HG02759 (cell line): ENCODE results near the gene BPIFB2.
"Not testable (repeated sequence)": the region's sequence is repeated elsewhere in the genome, so short reads cannot be mapped to it uniquely, and the experiment has no call there.

Experiments
- ATAC-seq: cut with Tn5 transposase; IDR thresholded peaks from one replicate; pipeline ENCODE4 v1.9.1; 2021; ENCODE audit warnings: mild to moderate bottlenecking, moderate library complexity; ENCODE audit not compliant: unreplicated experiment

Gene BPIFB2, protein sequence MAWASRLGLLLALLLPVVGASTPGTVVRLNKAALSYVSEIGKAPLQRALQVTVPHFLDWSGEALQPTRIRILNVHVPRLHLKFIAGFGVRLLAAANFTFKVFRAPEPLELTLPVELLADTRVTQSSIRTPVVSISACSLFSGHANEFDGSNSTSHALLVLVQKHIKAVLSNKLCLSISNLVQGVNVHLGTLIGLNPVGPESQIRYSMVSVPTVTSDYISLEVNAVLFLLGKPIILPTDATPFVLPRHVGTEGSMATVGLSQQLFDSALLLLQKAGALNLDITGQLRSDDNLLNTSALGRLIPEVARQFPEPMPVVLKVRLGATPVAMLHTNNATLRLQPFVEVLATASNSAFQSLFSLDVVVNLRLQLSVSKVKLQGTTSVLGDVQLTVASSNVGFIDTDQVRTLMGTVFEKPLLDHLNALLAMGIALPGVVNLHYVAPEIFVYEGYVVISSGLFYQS

DNA sequence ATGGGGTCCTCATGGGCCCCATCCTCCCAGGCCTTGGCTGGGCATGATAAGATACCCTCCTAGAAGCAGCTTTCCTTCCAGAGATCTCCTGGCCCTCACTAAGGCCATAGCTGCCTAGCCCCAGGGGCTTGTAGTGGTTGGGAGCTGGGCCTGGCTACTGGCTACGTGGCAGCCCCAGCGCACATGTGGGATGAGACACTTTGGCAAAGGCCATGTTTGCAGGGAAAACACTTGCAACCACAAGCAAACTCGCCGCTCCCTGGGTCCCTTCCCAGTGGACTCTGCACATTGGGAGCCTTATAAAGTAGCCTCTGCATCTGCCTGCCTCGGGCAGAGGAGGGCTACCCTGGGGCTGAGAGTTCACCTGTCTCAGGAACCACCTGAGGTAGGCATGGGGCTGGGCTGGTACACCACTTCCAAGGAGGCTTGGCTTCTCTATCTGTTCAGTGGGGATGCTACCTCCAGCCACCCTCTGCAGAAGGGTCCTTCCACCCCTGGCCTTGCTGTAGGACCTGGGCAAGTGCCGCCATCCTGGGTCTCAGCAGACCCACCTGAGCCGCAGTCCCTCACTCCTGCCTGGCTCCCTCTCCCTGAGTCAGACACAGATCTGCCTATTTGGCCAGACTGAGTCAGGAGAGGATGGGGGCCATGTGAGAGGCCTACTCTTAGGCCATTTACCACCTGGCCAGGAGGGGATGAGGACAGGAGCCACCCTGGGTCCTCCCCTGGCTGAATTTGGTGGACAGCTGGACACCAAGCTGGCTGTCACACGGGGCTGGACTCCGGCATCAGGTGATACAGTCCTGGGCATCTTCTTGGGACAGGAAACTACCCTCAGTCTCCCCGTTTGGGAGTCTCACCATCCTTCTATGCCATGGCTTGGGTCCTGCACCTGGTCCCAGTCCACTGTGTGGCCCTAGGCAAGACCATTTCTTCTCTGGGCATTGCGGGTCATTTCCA lies at the start of gene BPIFB2:
Gene BPIFB2, plus strand, starts transcription at position 329 of the 960 bp plus-strand sequence. CDS start 871 bp downstream, outside the sequence.
- no peak for ATAC-seq

DNA sequence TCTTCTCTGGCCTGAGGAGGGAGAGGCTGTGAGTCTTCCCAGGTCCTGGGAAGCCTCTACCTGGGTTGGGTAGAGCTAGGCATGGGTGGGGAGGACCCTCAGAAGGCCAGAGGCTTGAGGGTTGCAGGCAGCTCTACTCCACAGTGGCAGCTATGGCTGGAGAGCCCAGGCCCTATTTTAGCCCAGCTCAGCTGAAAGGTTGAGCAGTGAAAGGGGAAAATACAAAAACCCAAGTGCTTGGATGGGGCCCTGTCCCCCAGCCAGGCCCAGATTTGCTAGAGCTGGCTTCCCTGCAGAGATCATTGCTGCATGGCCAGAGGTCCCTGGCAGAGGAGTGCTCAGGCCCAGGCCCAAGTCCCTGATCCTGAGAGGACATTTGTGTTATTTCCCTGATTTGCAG lies 48.9 kb upstream of the BPIFB2 start:
- no peak for ATAC-seq

DNA sequence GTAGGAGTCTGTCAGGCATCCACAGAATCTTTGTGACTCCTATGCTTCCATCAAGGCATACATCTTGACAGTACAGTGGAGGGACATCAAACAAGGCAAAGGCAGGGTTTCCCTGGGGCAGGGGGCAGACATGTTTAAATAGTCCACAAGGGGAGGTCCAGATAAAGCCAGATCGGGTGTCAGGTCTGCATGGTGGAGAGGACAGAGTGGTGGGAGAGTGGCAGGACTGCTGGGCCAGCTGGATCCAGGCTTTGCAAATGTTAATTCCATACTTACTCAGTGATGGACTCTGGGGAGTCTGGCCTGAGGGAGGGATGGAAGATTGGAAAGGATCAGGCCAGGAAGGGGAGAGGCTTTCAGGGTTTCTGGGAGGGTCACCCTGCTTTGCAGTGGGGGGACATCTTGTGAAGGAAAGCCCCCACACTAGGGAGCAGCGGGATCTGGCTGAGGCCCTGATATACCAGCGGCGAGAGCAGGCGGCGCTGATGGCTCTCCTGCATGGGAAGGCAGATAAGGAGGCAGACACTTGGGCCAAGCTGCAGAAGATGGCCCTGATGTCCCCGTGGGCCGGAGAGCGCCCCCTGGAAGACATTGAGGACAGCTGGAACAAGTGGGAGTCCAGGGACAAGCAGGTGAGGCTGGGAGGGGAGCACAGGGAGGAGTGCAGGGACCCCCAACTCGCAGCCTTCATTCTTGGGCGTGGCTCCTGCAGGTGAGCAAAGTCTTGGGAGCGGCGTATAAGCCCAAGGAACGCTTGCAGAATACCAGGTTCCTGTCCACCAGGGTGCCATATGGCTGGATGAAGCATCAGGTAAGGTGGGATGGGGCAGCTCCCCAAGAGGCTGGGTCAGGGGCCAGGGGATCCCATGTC lies 47.9 kb upstream of the BPIFB2 start:
- no peak for ATAC-seq

DNA sequence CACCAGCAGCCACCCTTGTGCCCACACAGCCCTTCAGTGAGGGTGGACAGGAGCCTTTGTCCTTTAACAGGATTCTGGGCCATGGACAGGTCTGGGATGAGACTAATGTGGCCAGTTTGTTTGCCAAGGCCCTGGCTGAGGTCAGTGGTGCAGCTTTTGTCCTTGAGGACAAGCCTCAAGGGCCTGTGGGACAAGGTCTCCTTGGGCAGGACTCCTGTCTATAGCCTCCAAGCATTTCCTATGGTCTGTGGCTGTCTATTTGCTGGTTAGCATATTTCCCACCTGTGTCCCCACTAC lies 47.3 kb upstream of the BPIFB2 start:
- no peak for ATAC-seq

DNA sequence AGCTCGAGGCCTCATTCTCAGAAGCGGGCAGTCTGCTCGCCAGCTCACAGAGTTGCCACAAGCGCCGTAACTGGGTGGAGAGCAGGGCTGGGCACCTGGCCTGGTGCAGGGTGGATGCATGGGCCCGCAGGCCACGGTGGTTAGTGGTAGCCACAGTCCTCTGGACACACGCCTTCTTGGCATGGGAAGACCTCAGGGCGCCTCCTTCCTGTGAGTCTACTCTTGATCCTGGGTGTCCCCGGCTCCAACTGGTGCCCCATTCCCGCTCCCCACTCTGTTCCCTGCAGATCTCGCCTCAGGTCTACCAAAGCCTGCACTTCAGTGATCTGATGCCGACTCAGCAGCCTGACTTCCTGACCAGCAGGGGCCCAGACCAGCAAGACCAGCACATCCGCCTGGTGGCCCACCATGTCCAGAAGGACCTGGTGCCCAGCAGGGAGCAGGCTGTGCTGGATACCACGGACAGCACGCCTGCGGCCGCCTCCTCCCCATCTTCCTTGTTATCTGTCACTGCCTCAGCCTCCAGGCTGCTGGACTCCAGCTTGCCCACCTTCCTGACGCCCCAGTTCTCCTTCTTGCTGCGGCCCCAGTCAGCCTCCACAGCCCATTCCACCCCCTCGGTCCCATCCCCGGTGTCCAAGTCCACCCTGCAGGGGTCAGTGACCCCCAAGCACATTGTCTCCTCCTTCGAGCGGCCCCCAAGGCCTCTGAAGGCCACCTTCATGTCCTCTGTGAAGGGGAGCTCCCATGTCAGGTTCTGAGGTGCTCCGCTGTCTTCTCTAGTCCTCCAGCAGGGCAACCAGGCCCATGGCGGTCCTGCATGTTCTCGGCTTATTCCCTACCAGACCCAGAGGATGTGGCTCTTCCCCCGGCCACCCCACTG lies 46.4 kb upstream of the BPIFB2 start:
- no peak for ATAC-seq

DNA sequence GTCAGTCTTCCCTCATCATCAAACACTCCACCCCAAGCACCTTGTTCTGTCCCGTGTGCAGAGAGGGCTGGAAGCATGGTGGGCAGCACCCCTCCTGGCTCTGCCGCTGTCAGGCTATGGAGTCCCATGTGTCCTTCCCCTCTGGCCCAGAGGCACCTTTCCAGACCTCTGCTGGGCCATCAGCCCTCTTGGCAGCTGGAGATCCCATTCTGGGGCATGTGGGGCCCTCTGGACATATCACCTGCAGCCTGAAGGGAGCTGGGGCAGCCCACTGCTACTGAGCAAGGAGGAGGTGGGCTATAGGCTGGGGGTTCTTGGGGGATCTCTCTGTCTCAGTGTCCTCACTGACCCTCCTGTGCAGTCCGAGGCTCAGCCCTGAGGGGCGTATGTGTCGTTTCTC lies 45.5 kb upstream of the BPIFB2 start:
- no peak for ATAC-seq

DNA sequence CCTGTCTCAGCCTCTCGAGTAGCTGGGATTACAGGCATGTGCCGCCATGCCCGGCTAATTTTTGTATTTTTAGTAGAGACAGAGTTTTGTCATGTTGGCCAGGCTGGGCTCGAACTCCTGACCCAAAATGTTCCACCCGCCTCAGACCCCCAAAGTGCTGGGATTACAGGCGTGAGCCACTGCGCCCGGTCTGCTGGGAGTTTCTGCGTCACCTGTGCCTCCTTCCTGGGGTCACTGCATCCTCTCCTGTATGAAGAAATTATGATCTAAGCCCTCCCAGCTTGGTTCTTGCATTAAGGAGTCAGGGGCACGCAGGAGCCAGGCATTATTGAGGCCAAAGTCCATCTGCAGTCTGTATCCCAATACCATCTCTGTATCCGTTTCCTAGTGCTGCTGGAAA lies 44.9 kb upstream of the BPIFB2 start:
- ATAC-seq, result not testable (repeated sequence)

DNA sequence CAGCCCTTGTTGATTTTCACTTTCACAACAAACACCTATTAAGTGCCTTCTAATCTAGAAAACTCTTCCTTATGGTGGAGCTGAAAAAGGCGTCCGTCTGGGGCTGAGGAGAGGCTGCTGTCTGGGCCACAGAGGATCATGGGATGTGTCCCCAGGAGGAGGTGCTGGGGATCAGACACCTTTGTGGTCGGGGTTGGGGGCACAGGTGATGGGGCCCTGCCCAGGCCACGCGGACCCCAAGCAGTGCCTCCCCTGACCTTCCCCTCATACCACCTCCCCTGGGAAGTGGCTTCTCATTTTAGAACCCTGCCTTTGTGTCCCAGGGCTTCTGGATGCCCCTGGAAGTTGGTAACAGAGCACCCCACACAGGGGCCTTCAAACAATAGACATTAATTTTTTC lies 44.3 kb upstream of the BPIFB2 start:
- no peak for ATAC-seq

DNA sequence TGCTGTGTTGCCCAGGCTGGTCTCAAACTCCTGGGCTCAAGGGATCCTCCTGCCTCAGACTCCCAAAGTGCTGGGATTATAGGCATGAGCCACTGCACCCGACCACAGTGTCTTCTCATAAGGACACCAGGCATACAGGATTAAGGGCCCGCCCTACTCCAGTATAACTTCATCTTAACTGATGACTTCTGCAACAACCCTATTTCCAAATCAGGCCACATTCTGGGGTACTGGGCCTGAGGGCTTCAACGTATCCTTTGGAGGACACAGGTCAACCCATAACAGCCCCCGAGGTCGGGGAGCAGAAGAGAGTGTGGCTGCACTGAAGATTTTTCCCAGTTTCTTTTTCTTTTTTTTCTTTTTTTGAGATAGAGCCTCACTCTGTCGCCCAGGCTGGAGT lies 42.9 kb upstream of the BPIFB2 start:
- no peak for ATAC-seq

DNA sequence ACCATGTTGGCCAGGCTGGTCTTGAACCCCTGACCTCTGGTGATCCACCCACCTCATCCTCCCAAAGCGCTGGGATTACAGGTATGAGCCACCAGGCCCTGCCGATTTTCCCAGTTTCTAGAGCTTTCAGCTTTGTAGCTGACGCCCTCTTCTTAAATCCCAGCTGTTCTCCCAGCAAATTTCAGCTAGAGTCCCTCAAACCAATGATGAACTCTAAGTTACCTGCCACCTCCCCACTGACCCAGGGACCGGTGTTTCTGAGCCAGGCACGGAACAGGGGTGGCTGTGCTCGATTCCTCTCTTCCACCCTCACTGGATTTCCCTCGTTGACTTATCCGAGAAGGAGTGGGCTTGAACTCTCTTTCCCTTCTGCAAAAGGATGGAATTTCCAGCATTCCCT lies 42.4 kb upstream of the BPIFB2 start:
- ATAC-seq, result no peak

DNA sequence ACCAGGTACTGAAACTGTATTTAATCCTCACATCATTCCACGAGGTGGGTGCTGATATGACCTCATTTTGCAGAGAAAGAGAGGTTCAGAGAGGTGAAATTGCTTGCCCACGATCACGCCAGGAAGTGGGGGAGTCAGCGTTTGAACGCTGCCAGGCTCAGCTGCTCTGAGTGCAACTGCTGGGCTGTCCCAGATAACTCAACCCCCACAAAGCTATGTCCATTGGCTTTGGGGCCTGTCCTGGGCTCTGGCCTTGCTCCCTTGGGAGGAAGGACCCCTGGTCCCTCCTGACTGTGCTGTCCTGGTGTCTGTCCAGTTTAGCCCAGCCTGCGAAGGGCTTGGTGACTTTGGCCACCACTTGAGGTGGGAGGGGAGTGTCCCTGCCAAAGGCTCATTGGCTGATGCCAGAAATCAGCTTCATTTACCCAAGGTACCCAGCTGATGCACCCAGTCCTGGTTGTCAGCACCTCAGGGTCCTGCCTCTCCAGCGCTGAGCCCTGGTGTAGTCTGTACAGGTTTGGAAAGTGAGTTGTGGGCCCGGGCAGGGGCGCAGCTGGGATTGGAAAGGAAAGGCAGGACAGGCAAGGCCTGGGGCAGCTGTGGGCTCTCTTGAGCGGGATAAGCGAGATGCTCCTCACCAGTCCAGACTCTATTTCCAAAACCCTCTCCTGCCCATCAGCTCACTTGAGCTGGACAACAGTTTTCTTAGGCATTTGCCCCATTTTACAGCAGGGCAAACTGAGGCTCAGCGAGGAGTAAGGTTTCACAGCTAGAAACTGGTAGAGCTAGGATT lies 41.7 kb upstream of the BPIFB2 start:
- no peak for ATAC-seq

DNA sequence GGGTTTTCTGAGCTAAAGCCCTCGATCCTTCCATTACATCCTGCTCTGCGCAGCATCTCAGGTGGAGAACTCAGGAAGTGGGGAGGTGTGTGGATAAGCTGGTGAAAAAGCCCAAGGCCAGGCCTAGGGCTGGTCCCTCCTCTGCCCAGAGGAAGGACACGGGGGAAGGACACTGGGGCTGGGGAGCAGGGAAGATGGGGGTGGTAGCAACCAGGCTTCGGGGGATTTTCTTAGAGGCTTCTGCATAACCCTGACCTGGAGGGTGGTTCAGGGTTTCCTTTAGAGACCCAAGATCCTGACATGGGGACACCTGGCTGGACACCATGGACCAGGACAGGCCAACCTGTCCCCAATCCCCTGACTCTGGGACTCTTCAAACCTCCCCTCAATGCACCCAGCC lies 41.1 kb upstream of the BPIFB2 start:
- ATAC-seq, result no peak

DNA sequence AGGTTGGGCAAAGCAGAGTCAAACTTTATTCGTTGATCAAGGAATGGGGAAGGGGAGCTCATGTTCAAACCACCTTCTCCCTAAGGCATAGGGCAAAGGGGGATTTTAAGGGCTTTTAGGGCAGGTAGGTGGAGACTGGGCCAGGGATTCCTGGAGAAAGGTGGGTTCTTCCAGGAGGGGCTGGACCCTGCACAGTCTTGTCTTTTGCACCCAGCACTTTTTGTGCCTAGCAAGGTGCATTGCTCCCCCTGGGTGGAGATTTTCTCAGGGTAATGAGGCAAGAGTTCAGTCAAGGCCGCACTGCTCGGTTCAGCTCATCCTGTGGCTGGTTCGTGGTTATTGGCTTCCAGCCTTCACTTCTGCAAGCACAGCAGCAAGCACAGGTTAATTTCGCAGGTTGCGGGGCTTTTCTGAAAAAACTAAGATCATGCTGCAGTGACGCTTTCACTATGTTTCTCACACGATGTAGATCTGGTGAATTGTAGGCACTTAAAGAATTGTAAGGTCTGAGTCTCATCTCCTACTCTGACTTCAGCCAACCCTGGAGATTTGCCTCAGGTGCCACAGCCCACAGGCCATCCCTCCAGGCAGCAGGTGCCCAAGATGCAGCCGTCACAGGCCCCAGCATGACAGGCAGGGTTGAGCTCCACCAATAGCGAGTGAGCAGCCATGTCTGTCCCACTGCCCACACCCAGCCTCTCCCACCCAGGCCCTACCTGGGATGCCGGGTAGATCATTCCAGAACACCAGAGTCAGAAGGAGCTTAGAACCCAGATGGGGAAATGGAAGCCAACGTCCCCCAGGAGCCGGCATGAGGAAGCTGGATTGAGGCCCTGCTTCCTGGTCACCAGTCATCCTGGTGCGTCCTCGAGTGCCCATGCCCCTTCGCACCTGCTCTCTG lies 40.4 kb upstream of the BPIFB2 start:
- ATAC-seq, result no peak

DNA sequence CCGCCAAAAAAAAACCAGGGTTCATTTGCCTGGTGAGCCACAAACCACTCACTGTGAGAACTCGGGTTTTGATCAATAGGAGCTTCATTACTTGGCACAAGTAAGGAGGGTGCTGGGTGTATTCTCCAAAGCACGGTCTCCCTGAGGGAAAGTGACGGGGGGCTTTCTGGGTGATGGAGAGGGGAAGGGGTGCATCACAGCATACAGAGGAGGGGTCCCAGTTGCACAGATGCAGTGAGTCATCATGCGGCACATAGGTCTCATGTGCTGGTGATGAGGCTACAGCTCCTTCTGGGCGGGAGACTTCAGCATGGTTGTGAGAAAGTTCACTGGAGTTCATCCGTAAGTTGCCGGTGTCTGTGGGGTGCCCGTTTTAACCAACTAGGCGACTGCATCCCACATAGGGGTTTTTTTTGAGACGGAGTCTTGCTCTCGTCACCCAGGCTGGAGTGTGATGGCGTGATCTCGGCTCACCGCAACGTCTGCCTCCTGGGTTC lies 39.5 kb upstream of the BPIFB2 start:
- ATAC-seq, result no peak

DNA sequence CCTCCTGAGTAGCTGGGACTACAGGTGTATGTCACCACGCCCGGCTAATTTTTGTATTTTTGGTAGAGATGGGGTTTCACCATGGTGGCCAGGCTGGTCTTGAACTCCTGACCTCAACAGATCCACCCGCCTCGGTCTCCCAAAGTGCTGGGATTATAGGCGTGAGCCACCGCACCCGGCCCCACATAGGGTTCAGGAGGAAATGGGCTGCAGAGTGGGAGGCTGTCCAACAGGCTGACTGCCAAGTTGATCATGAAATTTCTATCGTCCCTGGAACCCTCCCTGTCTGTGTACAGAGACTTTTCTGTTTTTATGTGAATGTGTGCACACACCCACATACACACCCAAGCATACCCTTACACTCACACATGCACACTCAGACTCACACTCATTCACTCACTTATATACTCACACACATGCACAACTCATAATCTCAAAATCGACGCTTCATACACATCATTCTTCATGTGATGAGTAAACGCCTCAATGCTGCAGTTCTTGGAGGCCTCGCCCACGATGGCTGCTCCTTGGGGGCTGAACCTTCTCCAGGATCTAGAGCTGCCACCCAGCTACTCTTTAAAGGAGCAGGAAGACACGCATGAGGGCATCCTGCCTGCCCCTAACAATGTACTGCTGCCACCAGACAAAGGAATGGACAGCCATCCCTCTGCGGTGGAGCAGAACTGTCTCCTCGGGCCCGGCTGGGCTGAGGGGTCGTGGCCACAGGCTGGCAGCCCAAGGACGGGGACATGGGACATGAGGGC lies 38.8 kb upstream of the BPIFB2 start:
- ATAC-seq, result no peak

DNA sequence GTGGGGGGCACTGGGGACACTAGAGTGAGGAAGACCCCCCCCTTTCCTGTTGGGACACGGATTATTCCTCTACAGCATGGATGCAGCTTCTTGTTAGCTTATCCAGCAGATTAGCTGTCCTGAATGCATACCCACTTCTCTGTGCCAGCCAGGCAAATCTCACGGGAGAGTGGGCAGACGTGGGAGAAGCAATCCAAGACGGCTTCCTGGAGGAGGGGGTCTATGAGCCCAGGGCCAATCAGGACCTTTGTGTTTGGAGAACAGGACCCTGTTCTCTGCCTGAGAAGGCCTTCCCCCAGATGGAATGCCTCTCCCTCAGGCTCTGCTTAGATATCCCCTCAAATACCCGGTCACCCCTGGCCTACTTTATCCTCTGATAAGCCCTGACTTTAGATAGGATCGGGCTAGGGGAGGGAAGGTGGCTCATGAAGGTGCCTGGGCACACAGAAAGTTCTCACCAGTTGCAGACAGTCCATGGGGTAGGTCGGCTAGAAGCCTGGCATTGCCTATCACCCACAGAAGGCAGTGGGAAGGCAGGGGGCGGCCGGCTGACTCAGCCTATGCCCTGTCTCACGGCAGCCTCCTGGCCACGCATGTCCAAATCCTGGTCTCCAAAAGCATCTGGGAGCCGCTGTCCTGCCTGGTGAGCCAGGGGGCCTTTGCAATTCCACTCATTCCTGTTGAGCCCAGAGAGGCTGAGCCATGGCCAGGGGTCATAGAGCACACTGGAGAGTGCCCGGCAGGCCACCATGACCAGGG lies 38.0 kb upstream of the BPIFB2 start:
- no peak for ATAC-seq
